SK-N-SH (cell line): ENCODE data around the gene LRP5. TPM values are rescaled to one million over a fixed set of nuclear protein-coding genes. Genes with fewer than 3 reads are reported as not detected.

Experiments used
- CTCF ChIA-PET: fragments of 300-600, 350-600 bp; formaldehyde crosslinking; extraction: SDS; loops from one replicate; lab custom pipeline; 2021; lab: Yijun Ruan, JAX
- POLR2A ChIA-PET: fragments of 350-600 bp; sonication (Branson Sonifier 250); formaldehyde crosslinking; extraction: SDS; loops from one replicate; lab custom pipeline; 2020; ENCODE audit warnings: antibody characterized with exemption, inconsistent platforms; lab: Yijun Ruan, JAX
- DNase-seq: peaks from one replicate; pipeline ENCODE4 v3.0.0; 2012
- H2AFZ ChIP-seq: fragments of 200-600 bp; sonication (generic); 2 replicates; pipeline ENCODE4 v1.8.1; 2016; ENCODE audit warnings: antibody characterized with exemption, mild to moderate bottlenecking, low read depth
- H3F3A ChIP-seq: fragments of 200-600 bp; sonication (generic); replicated peaks from 2 replicates; pipeline ENCODE3; 2016; ENCODE audit warnings: antibody characterized with exemption, mild to moderate bottlenecking; ENCODE audit not compliant: insufficient read depth
- H3K27ac ChIP-seq, 2 experiments: fragments of 200-500 bp in 1 of 2; fragments of 200-600 bp in 1 of 2; sonication (Bioruptor generic) in 1 of 2; sonication (generic), shearing (Covaris generic) in 1 of 2; 2 replicates each; pipeline versions ENCODE4 v1.5.1 to v1.6.1; 2014 to 2016; ENCODE audit warnings: low read depth in 2 of 2, inconsistent platforms in 1 of 2, low read length in 1 of 2, mild to moderate bottlenecking in 1 of 2, mixed read lengths in 1 of 2
- H3K27me3 ChIP-seq: fragments of 200-600 bp; sonication (generic), shearing (Covaris generic); 2 replicates; pipeline ENCODE4 v1.6.1; 2016; ENCODE audit warnings: mixed run types; ENCODE audit not compliant: insufficient read depth
- H3K36me3 ChIP-seq, 2 experiments: fragments of 200-500 bp in 1 of 2; fragments of 200-600 bp in 1 of 2; sonication (Bioruptor generic) in 1 of 2; sonication (generic) in 1 of 2; replicated peaks in 1 of 2; 2 replicates each; pipeline versions ENCODE3 to v1.5.1; 2014 to 2016; ENCODE audit warnings: low read length in 1 of 2, mild to moderate bottlenecking in 1 of 2; ENCODE audit not compliant: insufficient read depth in 2 of 2, control insufficient read depth in 1 of 2
- H3K4me1 ChIP-seq, 2 experiments: fragments of 200-500 bp in 1 of 2; fragments of 200-600 bp in 1 of 2; sonication (Bioruptor generic) in 1 of 2; sonication (generic), shearing (Covaris generic) in 1 of 2; 2 replicates each; pipeline versions ENCODE4 v1.5.1 to v1.6.1; 2014 to 2016; ENCODE audit warnings: low read depth in 1 of 2, low read length in 1 of 2, mixed run types in 1 of 2; ENCODE audit not compliant: insufficient read depth in 2 of 2, control insufficient read depth in 1 of 2
- H3K4me2 ChIP-seq: fragments of 200-600 bp; sonication (generic), shearing (Covaris generic); 2 replicates; pipeline ENCODE4 v1.6.1; 2017; ENCODE audit warnings: mixed run types
- H3K4me3 ChIP-seq, 2 experiments: fragments of 200-500 bp in 1 of 2; fragments of 200-600 bp in 1 of 2; sonication (Bioruptor generic) in 1 of 2; sonication (generic), shearing (Covaris generic) in 1 of 2; 2 replicates each; pipeline versions ENCODE4 v1.5.1 to v1.8.1; 2014 to 2016; ENCODE audit warnings: low read depth in 2 of 2, inconsistent platforms in 1 of 2, low read length in 1 of 2, mild to moderate bottlenecking in 1 of 2, mixed read lengths in 1 of 2, moderate library complexity in 1 of 2
- H3K79me2 ChIP-seq: fragments of 200-600 bp; sonication (generic); 2 replicates; pipeline ENCODE4 v1.8.1; 2017; ENCODE audit warnings: mild to moderate bottlenecking; ENCODE audit not compliant: insufficient read depth
- H3K9ac ChIP-seq: fragments of 200-600 bp; sonication (generic); 2 replicates; pipeline ENCODE4 v1.6.1; 2017; ENCODE audit warnings: mixed run types
- H3K9me2 ChIP-seq: fragments of 200-600 bp; sonication (generic); 2 replicates; pipeline ENCODE4 v1.6.1; 2017; ENCODE audit warnings: mixed run types
- H3K9me3 ChIP-seq: fragments of 200-600 bp; sonication (generic); 2 replicates; pipeline ENCODE4 v1.6.1; 2017; ENCODE audit warnings: mixed run types, mild to moderate bottlenecking, moderate library complexity
- H4K20me1 ChIP-seq: fragments of 200-600 bp; sonication (generic); 2 replicates; pipeline ENCODE4 v1.6.1; 2017; ENCODE audit warnings: mild to moderate bottlenecking, mixed run types; ENCODE audit not compliant: insufficient read depth
- CTCF ChIP-seq: fragments of 200-600 bp; sonication (generic); IDR thresholded peaks from 2 replicates; pipeline ENCODE4 v1.6.1; 2017; ENCODE audit warnings: antibody characterized with exemption, mild to moderate bottlenecking, moderate library complexity
- EP300 ChIP-seq, 2 experiments: IDR thresholded peaks; 2 replicates each; pipeline versions ENCODE4 v1.4.0 to v1.6.1; 2012; ENCODE audit warnings: borderline replicate concordance in 1 of 2, low read depth in 1 of 2, low read length in 1 of 2
- FOSL2 ChIP-seq: IDR thresholded peaks from 2 replicates; pipeline ENCODE4 v1.4.0; 2012; ENCODE audit warnings: low read depth, mild to moderate bottlenecking, moderate library complexity, borderline replicate concordance
- NFIC ChIP-seq: IDR thresholded peaks from 2 replicates; pipeline ENCODE4 v1.4.0; 2012; ENCODE audit warnings: borderline replicate concordance
- REST ChIP-seq: IDR thresholded peaks from 2 replicates; pipeline ENCODE4 v1.6.1; 2012; ENCODE audit warnings: mild to moderate bottlenecking, low read depth, low read length, moderate library complexity
- USF1 ChIP-seq: IDR thresholded peaks from 2 replicates; pipeline ENCODE4 v1.4.0; 2012; ENCODE audit warnings: low read depth, borderline replicate concordance
- YY1 ChIP-seq: IDR thresholded peaks from 2 replicates; pipeline ENCODE4 v1.4.0; 2012; ENCODE audit warnings: low read depth, mild to moderate bottlenecking
- ZBTB33 ChIP-seq: IDR thresholded peaks from 2 replicates; pipeline ENCODE4 v1.4.0; 2012; ENCODE audit warnings: low read depth, borderline replicate concordance
- WGBS: methylation state at CpG from one replicate; pipeline ENCODE4 v1.1.6; 2017; ENCODE audit warnings: low lambda C conversion rate; 5-methylcytosine and 5-hydroxymethylcytosine counted together
- polyA plus RNA-seq, 3 experiments: library from polyadenylated mRNA; depleted of rRNA; stranded (reverse); fragments of >200 nt; gene quantifications; 2 replicates each; pipeline ENCODE4 v1.2.3, GENCODE V29; 2012

The LRP5 gene
- polyA plus RNA-seq, 1 of the 3 experiments (the other 2 are of a cell fraction) = 15.0 TPM

GRCh38 chr11:68306636-68307035 lies 5.8 kb upstream of the LRP5 start:
- H3K27me3 ChIP-seq = no peaks in the 10 kb centered on the region
- H3K9me3 ChIP-seq = no peaks in the 10 kb centered on the region
- ChIA-PET CTCF (interaction anchor here (0.8 to 7.1 kb wide), 2 partner anchors 9 to 10 kb away, joined by 4 to 70 read pairs; no protein-coding TSS in a partner anchor), POLR2A (no interaction called here)
- TF ChIP-seq USF1 (no peak), CTCF (no peak), YY1 (no peak), EP300 (IDR thresholded peaks at IDR 0.05; ENCODE audit: borderline replicate concordance in 1 of 2, low read depth in 1 of 2, low read length in 1 of 2) (no peak), ZBTB33 (no peak), REST (no peak), FOSL2 (no peak), NFIC (no peak)
- peaks cover 10% of the 10 kb centered on the region for H3F3A ChIP-seq
- H3K27ac ChIP-seq = no peak overlapping the region
- no peak overlapping the region for H3K9ac ChIP-seq
- H3K9me2 ChIP-seq = no peaks in the 10 kb centered on the region
- peaks cover 0 to 5% of the 10 kb centered on the region in 2 experiments; a peak in 2 of 4 replicates for H3K4me1 ChIP-seq
- H3K79me2 ChIP-seq = no peaks in the 10 kb centered on the region
- no peak for DNase-seq
- H2AFZ ChIP-seq = no peak overlapping the region
- no peak overlapping the region for H3K4me2 ChIP-seq
- 93% methylated on average over 3 of the region's 3 CpGs for WGBS
- no peaks in the 10 kb centered on the region for H4K20me1 ChIP-seq
- H3K4me3 ChIP-seq = no peak overlapping the region
- H3K36me3 ChIP-seq = no peaks in the 10 kb centered on the region
